HL-60 (cell line): ENCODE results near the gene FBXL17.

Source experiments
- POLR2AphosphoS5 ChIP-seq: IDR thresholded peaks from 2 replicates; pipeline ENCODE4 v1.6.1; 2012; ENCODE audit warnings: low read depth
- TF ChIP-seq, protein P1 (sequence below): IDR thresholded peaks from one replicate; pipeline ENCODE4 v1.5.1; 2011; ENCODE audit warnings: low read length, control low read depth, inconsistent platforms; ENCODE audit not compliant: insufficient read depth
- TF ChIP-seq, protein P2 (sequence below): IDR thresholded peaks from 2 replicates; pipeline ENCODE4 v1.6.1; 2012; ENCODE audit warnings: low read depth; ENCODE audit not compliant: insufficient replicate concordance

DNA sequence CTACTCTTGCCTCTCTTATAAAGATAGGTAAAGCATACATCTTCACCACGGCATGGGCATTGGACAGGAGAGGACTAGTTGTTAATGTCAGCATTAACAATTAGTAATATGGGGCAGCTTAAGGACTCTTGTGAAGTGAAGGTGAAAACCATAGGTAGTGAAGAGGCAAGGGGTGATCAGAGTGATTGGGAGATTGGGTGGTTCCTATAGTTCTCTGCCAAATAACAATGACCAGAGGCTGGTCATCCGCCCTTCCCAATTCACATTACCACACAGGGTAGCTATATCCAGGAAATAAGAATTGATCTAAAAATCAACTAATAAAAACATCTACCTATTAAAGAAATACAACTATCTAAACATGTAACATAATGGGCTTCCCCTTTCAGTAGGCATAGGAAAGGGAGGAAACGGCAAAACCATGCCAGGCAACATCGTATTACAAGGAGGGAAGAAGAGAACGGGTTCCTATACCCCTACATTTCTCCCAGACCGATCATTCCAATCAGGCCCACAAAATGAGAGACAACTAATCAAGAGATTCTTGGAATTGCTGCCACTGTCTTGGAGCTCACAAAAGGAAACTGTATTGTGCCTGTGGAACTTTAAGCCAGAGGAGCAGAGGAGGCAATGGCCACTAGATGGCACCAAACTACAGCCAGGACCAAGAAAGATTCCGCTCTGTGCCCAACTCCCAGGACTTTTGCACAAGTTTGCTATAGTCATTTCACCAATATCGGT lies 121.6 kb downstream of the FBXL17 start:
- TF ChIP-seq, protein P1, sequence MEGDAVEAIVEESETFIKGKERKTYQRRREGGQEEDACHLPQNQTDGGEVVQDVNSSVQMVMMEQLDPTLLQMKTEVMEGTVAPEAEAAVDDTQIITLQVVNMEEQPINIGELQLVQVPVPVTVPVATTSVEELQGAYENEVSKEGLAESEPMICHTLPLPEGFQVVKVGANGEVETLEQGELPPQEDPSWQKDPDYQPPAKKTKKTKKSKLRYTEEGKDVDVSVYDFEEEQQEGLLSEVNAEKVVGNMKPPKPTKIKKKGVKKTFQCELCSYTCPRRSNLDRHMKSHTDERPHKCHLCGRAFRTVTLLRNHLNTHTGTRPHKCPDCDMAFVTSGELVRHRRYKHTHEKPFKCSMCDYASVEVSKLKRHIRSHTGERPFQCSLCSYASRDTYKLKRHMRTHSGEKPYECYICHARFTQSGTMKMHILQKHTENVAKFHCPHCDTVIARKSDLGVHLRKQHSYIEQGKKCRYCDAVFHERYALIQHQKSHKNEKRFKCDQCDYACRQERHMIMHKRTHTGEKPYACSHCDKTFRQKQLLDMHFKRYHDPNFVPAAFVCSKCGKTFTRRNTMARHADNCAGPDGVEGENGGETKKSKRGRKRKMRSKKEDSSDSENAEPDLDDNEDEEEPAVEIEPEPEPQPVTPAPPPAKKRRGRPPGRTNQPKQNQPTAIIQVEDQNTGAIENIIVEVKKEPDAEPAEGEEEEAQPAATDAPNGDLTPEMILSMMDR: peak; percentile 68
- TF ChIP-seq, protein P2, sequence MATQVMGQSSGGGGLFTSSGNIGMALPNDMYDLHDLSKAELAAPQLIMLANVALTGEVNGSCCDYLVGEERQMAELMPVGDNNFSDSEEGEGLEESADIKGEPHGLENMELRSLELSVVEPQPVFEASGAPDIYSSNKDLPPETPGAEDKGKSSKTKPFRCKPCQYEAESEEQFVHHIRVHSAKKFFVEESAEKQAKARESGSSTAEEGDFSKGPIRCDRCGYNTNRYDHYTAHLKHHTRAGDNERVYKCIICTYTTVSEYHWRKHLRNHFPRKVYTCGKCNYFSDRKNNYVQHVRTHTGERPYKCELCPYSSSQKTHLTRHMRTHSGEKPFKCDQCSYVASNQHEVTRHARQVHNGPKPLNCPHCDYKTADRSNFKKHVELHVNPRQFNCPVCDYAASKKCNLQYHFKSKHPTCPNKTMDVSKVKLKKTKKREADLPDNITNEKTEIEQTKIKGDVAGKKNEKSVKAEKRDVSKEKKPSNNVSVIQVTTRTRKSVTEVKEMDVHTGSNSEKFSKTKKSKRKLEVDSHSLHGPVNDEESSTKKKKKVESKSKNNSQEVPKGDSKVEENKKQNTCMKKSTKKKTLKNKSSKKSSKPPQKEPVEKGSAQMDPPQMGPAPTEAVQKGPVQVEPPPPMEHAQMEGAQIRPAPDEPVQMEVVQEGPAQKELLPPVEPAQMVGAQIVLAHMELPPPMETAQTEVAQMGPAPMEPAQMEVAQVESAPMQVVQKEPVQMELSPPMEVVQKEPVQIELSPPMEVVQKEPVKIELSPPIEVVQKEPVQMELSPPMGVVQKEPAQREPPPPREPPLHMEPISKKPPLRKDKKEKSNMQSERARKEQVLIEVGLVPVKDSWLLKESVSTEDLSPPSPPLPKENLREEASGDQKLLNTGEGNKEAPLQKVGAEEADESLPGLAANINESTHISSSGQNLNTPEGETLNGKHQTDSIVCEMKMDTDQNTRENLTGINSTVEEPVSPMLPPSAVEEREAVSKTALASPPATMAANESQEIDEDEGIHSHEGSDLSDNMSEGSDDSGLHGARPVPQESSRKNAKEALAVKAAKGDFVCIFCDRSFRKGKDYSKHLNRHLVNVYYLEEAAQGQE: no peak
- no peak for TF ChIP-seq POLR2AphosphoS5
